ENCODE measurements around the gene TAS2R4.
A peak's percentile ranks its signal among the peaks of the same experiment; 100 is the strongest.
"Not testable (repeated sequence)": the region's sequence is repeated elsewhere in the genome, so short reads cannot be mapped to it uniquely, and the experiment has no call there.

The TAS2R4 gene, protein sequence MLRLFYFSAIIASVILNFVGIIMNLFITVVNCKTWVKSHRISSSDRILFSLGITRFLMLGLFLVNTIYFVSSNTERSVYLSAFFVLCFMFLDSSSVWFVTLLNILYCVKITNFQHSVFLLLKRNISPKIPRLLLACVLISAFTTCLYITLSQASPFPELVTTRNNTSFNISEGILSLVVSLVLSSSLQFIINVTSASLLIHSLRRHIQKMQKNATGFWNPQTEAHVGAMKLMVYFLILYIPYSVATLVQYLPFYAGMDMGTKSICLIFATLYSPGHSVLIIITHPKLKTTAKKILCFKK

DNA sequence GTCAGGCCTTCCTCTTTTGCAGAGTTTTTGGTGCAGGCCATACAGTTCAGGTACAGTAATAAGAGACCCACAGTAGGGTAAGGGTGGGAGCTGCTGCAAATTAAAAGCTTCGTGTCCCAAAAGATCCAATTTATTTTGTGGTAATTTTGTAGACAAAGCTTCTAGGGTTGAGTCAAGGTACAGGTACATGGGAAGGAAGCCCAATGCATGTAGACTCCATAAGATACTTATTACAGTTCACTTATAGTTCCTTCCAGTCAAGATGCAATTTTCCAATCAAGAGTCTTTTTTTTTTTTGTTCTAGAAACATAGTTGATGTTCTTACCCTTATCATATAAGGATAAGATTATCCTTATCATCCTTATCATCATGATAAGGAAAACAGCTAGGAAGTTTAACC lies at the start of gene TAS2R4:
Gene TAS2R4 (plus strand): TSS at position 301 of the 400 bp plus-strand sequence. CDS start 1,815 bp downstream, outside the sequence.
- DNase-seq (ENCODE audit: low spot score) = no peak

DNA sequence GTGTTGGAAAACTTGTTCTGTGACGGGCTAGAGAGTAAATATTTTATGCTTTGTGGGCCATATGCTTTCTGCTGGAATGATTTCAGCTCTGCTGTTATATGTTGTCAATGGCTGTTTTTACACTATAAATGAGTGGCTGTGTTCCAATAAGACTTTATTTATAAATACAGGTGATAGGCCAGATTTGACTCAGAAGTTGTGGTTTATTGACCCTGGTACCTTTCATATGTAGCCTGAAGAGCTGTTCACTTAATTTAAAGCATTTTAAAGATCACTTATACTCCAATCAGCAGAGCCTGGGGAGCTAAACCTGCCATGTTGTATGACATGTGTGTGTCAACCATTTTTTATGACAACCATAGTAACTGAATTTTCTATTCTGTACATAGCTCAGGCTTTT lies 47.5 kb upstream of the TAS2R4 start:
- DNase-seq (ENCODE audit: low spot score) = no peak

DNA sequence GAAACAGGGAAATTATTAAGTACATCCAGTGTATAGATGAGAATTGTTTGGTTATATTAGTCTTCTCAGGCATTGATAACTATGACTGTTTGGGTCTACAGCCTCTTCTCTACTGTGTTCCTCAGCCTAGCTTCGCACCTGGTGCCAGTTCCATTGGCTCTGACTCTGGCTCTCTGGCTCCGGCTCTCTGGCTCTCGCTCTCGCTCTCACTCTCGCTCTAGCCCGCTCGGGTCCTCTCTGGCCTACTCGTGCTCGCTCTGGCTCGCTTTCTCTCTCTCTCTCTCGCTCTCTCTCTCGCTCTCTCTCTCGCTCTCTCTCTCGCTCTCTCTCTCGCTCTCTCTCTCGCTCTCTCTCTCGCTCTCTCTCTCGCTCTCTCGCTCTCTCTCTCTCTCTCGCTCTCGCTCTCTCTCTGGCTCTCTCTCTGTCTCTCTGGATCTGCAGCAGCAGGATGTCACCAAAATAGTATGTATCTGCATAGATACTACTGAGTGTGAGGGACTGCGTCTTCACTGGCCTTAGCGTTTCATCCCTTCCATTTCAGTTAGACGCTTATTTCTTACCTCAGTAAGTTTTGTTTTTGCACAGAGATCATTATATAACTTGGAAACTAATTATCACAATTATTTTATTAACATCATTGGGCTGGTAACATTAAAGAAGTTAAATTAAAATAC lies 44.9 kb upstream of the TAS2R4 start:
- no peak for DNase-seq (ENCODE audit: low spot score)

DNA sequence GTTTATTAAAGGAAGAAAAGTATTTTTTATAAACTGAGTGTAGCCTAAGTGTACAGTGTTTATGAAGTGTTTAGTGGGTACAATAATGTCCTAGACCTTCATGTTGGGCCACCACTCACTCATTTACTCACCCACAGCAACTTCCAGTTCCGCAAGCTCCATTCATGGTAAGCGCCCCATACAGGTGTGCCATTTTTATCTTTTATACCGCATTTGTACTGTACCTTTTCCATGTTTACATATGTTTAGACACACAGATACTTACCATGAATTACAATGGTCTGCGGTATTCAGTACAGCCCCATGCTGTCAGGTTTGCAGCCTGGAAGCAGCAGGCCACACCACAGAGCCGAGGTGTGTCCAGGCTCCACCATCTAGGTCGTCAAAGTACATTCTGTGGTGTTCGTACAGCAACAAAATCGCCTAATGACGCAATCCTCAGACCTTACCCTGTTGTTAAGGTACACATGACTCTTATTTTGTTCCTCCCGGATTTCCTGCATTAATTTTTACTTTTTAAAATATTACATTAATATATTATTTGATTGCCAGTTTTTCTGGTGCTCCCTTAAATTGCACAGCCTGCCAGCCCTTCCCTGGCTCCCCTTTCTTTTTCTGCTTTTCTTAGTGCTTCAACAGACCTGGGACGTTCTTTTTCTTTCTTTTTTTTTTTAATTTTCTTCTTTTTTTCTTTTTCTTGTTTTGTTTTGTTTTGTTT lies 39.2 kb upstream of the TAS2R4 start:
- DNase-seq (ENCODE audit: low spot score) = no peak

DNA sequence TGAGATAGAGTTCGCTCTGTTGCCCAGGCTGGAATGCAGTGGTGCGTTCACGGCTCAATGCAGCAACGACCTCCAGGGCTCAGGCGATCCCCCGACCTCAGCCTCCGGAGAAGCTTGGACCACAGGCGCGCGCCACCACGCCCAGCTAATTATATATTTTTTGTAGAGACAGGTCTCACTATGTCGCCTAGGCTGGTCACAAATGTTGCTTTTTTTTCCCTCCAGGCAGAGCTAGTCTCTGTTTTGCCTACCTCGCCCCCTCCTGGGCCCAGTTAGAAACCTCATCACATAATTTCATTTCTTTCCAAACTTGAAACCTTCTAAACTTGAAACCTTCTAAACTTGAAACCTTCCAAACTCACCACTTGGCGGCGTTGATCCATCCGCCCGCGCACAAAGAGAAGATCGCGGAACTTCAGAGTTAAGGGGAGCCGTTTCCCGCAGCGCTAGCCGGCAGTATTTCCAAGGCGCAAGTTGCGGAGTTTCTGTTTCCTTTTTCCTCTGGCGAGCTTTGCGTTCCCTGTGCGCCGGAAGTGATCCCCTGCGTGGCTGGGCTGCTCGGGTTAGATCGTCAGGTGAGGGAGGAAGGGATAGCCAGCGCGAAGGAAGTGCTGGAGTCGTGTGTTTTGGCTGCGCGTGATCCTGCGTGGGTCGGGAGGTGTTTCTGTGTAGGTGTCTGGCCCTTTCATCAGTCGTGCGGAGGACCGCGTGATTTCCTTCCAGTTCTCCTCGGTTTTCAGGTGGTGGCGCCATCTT lies 38.5 kb upstream of the TAS2R4 start, which contains the start of gene SSBP1:
Gene SSBP1 (plus strand): TSS at position 523 of the 756 bp plus-strand sequence. CDS start 809 bp downstream, outside the sequence.
- peak; percentile 91 for DNase-seq (ENCODE audit: low spot score)

DNA sequence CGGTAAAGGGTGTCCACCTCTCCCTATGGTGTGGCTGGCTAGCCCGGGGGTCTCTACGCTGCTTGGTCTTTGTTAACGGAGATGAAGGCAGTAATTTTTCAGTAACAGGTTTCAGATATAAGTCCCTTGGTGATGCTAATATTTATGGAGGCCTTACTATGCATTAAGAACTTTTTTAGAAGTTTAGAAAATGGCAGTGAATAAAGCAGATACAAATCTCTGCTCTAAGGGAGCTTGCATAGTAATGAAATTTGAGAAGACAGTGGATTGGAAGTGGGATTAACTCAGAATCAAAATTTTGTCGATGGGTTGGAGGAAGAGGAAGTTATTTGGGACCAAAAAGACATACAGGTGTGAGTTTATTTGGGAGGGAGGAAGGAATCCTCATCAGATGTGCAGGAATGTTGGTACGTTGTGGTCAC lies 37.9 kb upstream of the TAS2R4 start:
- DNase-seq (ENCODE audit: low spot score) = no peak

DNA sequence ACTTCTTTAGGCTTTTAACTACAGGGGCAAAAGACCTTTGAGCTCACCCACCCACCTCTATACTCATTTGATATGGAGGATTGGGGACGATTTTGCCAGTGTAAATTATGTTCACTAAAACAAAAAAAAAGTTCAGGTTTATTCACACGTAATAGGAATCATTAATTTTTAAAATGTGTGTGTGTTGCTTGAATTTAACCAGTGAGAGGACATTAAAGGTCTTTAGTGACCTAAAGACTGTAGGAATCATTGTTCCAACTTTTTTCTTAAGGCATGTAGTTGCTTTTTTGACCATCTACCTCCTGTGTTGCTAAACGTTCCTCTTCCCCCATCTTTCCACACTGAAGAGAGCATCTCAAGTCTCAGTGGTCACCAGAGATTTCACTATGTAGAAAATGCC lies 37.2 kb upstream of the TAS2R4 start:
- DNase-seq (ENCODE audit: low spot score) = no peak

DNA sequence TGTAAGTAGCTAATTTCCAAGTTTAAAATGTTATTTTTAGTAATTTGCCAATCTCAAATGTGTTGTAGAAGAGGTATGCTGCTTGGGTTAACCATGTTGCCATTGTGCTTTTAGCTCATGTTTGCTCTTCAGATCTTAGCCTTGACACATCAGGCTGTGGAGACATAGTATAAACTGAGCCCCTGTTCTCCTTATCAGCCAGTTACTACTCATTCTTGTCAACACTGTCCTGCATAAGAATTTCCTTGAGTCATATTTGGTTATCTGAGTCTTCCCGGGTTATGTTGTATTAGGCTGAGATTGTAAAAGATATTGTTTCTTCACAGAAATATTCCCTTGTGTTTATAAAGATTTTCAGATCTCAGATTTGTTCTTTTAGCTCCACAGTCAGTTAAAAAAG lies 34.2 kb upstream of the TAS2R4 start:
- no peak for DNase-seq (ENCODE audit: low spot score)

DNA sequence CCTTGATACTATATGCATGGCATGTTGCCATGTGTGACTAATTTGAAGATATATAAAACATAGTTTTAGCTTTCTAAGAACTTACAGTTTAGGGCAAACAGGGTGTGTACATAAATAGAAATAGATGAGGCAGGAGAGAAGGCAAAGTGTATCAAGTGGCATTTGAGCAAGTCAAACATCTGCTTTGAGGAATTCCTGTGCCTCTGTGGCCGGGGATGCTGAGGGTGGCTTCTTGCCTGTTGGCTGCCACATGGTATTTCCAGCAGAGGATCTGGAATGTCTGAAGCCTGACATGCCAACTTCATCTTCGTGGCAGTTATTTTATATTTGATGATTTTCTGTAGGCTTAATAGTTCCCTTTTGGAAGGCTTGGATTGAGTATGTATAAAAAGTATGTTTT lies 32.3 kb upstream of the TAS2R4 start:
- no peak for DNase-seq (ENCODE audit: low spot score)

DNA sequence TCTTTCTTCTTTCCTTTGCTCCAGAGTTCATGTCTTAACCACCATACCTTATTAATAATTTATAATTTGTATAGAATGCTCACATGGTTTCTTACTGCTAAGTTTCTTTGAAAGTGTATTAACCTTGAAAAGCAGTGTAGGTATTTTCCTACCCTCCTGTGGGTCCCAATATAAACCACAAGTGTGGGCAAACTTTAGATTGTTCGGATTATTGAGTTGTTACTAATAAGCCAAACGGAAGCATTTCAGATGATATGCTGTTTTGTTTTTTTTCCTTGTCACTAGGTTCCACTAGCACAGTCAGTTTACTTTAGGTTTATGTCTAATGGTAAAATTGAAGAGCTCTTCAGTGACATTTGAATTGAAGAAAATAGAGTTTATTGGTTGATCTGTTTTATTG lies 28.1 kb upstream of the TAS2R4 start:
- DNase-seq (ENCODE audit: low spot score) = no peak

DNA sequence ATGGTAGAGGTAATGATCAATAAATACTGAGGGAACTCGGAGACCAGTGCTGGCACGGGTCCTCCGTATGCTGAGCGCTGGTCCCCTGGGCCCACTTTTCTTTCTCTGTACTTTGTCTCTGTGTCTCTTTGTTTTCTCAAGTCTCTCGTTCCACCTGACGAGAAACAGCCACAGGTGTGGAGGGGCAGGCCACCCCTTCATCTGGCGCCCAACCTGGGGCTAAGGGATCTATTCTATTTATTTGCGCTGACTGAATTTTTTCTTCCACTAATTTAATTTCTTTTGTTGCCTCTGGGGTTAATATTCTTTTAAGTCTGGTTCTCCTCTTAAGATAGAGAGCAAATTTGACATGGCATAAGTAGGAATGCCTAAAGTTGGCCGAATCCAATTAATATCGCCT lies 24.6 kb upstream of the TAS2R4 start:
- not testable (repeated sequence) for DNase-seq (ENCODE audit: low spot score)

DNA sequence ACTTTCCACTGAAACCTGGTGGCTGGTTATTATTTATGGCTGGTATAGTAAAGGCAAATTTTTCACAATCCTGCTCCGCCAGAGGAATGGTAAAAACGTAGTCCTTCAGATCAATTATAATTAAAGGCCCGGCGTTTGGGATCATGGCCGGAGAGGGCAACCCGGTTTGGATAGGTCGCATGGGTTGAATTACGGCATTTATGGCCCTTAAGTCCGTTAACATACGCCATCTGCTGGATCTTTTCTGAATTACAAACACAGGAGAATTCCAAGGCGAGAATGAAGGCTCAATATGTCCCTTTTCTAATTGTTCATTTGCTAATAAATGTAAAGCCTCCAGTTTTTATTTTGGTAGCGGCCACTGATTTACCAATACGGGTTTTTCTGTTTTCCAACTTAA lies 23.8 kb upstream of the TAS2R4 start:
- DNase-seq (ENCODE audit: low spot score) = peak; percentile 22

DNA sequence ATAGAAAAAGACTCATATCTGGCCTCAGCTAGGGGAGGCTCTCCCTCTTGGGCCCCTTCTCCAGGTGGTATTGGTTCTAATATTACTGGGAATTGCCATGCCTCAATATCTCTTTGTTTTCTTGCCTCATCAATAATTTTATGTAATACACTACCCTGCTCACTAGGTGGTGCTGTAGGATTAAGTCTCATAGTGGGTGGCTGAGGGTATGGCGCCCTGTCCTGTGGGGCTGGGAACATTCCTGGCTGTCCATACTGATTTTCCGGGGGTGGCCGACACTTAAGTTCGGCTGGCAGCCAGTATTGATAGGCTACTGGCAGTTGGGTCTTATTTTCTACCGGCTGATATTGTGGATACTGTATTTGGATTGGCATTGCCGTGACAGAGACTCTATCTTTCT lies 21.5 kb upstream of the TAS2R4 start:
- peak; percentile 54 for DNase-seq (ENCODE audit: low spot score)

DNA sequence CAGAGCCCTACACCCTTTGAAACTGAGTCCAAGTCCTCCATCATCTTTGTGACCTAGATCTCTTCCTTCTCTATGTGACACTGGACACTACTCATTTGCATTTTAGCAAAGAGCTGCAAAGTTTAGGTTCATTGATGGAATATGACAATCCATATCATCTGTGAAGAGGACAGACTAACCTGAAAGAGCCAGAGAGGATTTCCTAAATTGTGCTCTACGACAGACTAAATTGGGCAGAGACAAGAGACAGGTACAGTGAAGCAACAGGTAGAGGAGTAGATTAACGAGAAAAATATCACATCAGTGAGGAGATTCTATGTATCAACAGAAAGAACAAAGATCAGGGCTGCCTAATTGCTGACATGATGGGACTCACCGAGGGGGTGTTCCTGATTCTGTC lies 12.7 kb upstream of the TAS2R4 start, which contains the start of gene TAS2R3:
Gene TAS2R3 (plus strand): TSS at position 301 of the 400 bp plus-strand sequence. CDS start 62 bp downstream, at position 363.
- DNase-seq (ENCODE audit: low spot score) = no peak

DNA sequence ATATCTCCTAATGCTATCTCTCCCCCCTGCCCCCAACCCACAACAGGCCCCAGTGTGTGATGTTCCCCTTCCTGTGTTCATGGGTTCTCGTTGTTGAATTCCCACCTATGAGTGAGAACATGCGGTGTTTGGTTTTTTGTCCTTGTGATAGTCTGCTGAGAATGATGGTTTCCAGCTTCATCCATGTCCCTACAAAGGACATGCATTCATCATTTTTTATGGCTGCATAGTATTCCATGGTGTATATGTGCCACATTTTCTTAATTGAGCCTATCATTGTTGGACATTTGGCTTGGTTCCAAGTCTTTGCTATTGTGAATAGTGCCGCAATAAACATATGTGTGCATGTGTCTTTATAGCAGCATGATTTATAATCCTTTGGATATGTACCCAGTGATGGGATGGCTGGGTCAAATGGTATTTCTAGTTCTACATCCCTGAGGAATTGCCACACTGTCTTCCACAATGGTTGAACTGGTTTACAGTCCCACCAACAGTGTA lies 6.3 kb upstream of the TAS2R4 start:
- DNase-seq (ENCODE audit: low spot score) = not testable (repeated sequence)

DNA sequence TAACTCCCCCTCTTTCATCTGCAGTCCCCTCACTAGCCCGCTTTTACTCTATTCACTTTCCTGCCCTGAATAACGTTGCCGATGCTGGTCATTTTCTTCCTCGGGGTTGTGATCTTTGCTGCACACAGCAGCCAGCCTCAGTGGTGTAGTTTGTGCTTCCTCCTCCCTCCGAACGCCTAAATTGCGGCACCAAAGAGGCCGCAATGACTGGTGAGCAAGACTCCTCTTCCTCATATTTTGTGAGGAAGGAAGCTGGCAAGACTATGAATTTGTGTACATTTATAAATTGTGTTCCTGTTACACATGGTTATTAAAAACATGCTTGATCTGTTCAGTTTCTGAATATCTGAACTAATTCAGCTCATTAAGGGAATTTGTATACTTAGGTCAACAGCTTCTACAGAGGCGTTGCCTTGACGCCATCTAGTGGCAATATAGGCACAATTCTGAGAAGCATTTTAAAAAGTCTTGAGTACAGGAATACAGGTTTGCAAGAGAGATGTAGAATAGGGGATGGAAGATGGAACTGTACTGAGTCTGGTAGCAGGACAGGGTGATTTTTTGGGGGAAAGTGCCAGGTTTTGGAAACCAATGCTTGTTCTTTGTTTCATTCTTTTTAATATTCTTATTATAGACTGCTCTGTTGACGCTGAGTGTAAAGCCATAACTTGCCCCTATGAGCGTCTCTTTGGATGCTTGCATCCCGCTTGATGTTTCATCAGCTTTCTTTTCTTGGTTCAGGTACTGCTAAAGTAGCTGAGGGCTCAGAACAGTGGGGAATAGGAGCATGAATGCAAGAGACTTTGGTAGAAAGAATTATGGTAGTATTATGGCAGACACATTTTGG lies 9.5 kb downstream of the TAS2R4 start:
- peak; percentile 65 for DNase-seq (ENCODE audit: low spot score)

DNA sequence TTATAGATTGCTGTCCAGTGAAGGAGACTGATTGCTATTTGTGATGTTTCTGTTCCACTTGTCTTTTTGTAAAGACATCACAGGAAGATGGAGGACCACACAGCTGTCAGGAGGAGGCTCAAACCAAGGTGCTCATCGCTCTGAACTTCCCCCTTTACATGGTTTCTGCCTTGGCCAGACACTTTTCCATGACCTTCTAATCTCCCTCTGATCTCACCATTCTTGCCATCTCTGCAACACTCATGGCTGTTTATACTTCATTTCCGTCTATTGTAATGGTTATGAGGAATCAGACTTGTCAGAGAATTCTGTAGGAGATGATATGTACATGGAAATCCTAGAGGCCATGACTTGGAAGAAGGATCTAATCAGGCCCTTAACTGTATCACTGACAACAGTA lies 11.8 kb downstream of the TAS2R4 start:
- no peak for DNase-seq (ENCODE audit: low spot score)

DNA sequence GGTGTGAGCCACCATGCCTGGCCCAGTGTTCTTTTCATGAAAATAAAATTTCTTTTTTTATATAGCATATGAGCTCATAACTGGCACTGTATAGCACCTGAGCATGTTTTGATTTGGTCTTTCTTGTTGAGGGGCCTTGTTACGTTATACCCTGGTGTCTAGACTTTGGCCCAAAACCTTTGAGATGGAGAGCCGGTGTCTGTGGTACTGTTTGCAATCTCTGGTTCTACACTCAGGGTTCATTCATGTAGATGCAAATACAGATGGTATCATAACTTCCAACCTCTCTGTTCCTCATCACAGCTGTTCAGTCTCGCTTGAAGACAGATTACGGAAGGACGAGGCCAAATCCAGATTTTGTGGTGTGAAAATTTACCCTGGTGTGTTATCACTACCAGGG lies 13.4 kb downstream of the TAS2R4 start, which contains the start of gene TAS2R5:
Gene TAS2R5 (plus strand): TSS at position 301 of the 400 bp plus-strand sequence. CDS start 145 bp downstream, outside the sequence.
- DNase-seq (ENCODE audit: low spot score) = no peak

DNA sequence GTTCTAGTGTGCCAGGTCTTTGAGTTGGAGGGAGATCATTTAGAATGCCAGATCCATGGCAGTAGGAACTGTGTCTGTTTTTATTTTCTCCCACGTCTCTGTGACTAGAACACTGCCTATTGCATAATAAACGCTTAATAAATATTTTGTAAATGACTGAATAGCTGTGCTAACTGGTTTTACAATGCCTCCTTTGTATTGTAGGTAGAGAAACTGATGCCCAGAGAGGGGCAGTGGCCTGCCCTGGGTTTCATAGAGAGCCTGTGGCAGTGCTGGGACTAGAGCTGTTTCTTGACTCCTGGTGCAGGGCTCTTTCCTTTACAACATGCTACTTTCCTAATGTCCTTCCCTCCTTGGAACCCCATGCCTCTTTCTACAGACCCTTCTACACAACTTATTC lies 16.1 kb downstream of the TAS2R4 start:
- no peak for DNase-seq (ENCODE audit: low spot score)

DNA sequence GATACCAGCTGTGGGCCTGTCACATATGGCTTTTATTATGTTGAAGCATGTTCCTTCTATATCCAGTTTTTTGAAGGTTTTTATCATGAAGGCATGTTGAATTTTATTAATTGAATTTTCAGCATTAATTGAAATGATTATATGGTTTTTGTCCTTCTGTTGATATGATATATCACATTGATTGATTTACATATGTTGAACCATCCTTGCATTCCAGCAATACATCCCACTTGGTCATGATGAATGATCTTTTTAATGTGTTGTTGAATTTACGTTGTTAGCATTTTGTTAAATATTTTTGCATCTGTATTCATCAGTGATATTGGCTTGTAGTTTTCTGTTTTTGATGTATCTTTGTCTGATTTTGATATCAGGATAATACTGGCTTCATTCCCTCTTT lies 43.6 kb downstream of the TAS2R4 start:
- no peak for DNase-seq (ENCODE audit: low spot score)

DNA sequence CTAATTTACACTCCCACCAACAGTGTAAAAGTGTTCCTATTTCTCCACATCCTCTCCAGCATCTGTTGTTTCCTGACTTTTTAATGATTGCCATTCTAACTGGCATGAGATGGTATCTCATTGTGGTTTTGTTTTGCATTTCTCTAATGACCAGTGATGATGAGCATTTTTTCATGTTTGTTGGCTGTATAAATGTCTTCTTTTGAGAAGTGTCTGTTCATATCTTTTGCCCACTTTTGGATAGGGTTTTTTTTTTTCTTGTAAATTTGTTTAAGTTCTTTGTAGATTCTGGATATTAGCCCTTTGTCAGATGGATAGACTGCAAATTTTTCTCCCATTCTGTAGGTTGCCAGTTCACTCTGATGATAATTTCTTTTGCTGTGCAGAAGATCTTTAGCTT lies 46.0 kb downstream of the TAS2R4 start:
- not testable (repeated sequence) for DNase-seq (ENCODE audit: low spot score)
